Stromal cell of bone marrow (primary cell): ENCODE results near the gene TRIM60.
"Not testable (repeated sequence)": the region's sequence is repeated elsewhere in the genome, so short reads cannot be mapped to it uniquely, and the experiment has no call there.

Source experiments
- DNase-seq: peaks from one replicate; pipeline ENCODE4 v3.0.0-alpha.2; 2012; ENCODE audit warnings: low read depth

TRIM60 gene

DNA sequence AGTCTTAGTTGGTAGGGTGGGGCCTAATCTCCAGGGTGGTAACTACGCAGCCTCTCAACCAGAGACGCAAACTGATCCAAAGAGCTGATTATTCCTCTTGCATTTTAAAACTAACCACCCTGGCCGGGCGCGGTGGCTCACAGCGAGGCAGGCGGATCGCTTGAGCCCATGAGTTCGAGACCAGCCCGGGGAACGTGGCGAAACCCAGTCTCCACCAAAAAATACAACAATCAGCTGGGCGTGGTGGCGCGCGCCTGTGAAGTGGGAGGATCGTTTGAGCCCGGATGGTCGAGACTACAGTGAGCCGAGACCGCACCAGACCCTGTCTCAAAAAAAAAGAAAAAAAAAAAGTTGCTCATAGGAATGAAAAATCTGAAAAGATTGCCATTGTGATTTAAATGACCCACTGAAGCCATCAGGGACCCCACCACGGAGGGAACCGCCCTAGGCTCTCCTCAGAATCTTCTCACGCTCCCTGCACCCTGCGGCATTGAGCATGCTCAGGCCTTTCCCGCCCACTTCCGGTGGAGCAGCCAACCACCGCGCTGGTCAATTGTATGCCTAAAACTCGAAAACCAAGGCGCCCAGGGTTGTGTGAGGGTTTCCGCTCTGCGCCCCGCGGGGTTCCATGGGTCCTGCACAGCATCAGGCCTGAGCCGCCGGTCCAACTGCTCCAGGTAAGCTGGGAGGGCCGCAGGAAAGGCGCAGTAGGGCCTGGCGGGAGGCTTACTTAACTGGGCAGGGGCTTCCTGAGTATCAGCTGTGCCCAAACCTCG, at the start of gene TRIM60:
TRIM60 (plus strand) TSS at position 564 of the 776 bp plus-strand sequence. CDS start 8,074 bp downstream, outside the sequence.
- no peak for DNase-seq

DNA sequence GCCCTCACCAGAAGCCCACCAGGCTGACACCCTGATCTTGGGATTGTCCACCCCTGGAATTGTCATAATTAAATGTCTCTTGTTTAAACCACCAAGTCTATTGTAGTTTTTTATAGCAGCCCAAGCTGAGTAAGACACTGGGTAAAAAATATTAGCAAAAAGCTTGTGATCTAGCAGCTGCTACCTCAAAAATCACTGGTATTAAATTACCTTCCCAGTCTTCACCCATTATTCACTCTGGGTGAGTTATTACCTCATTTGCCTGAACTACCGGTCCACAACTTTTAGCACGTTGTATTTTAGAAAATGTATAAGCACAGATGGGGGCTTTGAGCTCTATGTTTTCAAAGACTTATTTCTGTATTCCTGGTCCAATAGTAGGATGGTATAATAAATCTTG, 42.3 kb upstream of the TRIM60 start:
- DNase-seq: no peak

DNA sequence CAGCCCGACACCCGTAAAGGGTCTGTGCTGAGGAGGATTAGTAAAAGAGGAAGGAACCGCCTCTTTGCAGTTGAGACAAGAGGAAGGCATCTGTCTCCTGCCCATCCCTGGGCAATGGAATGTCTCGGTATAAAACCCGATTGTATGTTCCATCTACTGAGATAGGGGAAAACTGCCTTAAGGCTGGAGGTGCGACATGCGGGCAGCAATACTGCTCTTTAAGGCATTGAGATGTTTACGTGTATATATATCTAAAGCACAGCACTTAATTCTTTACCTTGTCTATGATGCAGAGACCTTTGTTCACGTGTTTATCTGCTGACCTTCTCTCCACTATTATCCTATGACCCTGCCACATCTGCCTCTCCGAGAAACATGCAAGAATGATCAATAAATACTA, 41.0 kb upstream of the TRIM60 start:
- not testable (repeated sequence) for DNase-seq

GRCh38 chr4:164996123-164996522, 35.7 kb upstream of the TRIM60 start:
- DNase-seq: not testable (repeated sequence)

GRCh38 chr4:164997324-164997723, 34.5 kb upstream of the TRIM60 start:
- DNase-seq: no peak

GRCh38 chr4:164997941-164998340, 33.9 kb upstream of the TRIM60 start:
- no peak for DNase-seq

- not testable (repeated sequence) for DNase-seq
Observed at GRCh38 chr4:164998526-164999080, 33.2 kb upstream of the TRIM60 start.

DNA sequence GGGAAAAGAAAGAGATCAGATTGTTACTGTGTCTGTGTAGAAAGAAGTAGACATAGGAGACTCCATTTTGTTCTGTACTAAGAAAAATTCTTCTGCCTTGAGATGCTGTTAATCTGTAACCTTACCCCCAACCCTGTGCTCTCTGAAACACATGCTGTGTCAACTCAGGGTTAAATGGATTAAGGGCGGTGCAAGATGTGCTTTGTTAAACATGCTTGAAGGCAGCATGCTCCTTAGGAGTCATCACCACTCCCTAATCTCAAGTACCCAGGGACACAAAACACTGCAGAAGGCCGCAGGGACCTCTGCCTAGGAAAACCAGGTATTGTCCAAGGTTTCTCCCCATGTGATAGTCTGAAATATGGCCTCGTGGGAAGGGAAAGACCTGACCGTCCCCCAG, 29.8 kb upstream of the TRIM60 start:
- DNase-seq: not testable (repeated sequence)

- no peak for DNase-seq
Observed at GRCh38 chr4:165005352-165005925, 26.4 kb upstream of the TRIM60 start.

GRCh38 chr4:165006456-165006855, 25.3 kb upstream of the TRIM60 start:
- no peak for DNase-seq

GRCh38 chr4:165006886-165007285, 24.9 kb upstream of the TRIM60 start:
- DNase-seq: no peak

- DNase-seq: no peak
Observed at GRCh38 chr4:165009493-165010227, 22.1 kb upstream of the TRIM60 start.

- DNase-seq: no peak
Observed at GRCh38 chr4:165010487-165010886, 21.3 kb upstream of the TRIM60 start.

- no peak for DNase-seq
Observed at GRCh38 chr4:165010991-165011390, 20.8 kb upstream of the TRIM60 start.

DNA sequence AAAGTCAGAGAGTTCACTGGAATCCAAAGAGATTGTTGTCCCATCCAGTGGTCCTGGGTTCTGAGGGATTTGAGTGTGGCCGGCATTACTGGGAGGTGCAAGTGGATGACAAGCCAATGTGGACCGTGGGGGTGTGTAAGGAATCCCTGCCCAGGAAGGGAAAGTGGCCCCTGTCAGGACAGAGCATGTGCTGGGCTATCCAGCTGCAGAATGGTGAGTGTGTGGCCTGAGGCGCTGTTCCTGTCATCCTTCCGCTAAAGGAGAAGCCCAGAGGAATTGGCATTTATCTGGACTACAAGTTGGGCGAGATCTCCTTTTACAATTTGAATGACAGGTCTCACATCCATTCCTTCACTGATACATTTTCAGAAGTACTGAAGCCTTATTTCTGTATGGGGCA, 20.4 kb upstream of the TRIM60 start:
- DNase-seq: no peak

DNA sequence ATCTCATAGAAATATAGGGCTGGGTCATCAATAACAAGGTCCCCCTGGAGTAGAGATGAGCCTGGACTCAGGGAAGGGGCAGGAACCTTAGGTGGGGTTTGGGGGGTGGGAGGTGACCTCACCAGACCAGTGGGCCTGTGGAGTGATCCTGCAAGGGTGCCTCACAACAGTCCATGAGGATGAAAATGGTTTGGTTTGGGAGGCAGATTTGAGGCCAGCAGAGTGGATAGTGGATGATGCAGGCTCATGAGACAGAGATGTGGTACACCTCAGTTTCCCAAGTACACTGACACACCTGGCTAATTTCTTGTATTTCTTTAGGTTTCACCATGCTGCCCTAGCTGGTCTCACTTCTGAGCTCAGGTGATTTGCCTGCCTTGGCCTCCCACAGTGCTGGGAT, 18.1 kb upstream of the TRIM60 start:
- no peak for DNase-seq

GRCh38 chr4:165016971-165017370, 14.8 kb upstream of the TRIM60 start:
- no peak for DNase-seq

DNA sequence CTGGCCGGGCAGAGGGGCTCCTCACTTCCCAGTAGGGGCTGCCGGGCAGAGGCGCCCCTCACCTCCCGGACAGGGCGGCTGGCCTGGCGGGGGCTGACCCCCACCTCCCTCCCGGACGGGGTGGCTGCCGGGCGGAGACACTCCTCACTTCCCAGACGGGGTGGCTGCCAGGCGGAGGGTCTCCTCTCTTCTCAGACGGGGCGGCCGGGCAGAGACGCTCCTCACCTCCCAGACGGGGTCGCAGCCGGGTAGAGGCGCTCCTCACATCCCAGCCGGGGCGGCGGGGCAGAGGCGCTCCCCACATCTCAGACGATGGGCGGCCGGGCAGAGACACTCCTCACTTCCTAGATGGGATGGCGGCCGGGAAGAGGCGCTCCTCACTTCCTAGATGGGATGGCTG, 11.8 kb upstream of the TRIM60 start:
- DNase-seq: not testable (repeated sequence)

- not testable (repeated sequence) for DNase-seq
Observed at GRCh38 chr4:165025782-165026181, 6.0 kb upstream of the TRIM60 start.

- DNase-seq: no peak
Observed at GRCh38 chr4:165027762-165028402, 3.9 kb upstream of the TRIM60 start.

- no peak for DNase-seq
Observed at GRCh38 chr4:165048170-165048569, 16.4 kb downstream of the TRIM60 start.

- no peak for DNase-seq
Observed at GRCh38 chr4:165052627-165053026, 20.8 kb downstream of the TRIM60 start.
